ENCODE data around the gene FAM131B. TPM values are rescaled to one million over a fixed set of nuclear protein-coding genes. Genes with fewer than 3 reads are reported as not detected.

Gene FAM131B
- 1 to 10 TPM in 1 of 4 donors, under 1 TPM in 2, not detected in 1; 0.27 to 1.4 (median 0.42) TPM for total RNA-seq

DNA sequence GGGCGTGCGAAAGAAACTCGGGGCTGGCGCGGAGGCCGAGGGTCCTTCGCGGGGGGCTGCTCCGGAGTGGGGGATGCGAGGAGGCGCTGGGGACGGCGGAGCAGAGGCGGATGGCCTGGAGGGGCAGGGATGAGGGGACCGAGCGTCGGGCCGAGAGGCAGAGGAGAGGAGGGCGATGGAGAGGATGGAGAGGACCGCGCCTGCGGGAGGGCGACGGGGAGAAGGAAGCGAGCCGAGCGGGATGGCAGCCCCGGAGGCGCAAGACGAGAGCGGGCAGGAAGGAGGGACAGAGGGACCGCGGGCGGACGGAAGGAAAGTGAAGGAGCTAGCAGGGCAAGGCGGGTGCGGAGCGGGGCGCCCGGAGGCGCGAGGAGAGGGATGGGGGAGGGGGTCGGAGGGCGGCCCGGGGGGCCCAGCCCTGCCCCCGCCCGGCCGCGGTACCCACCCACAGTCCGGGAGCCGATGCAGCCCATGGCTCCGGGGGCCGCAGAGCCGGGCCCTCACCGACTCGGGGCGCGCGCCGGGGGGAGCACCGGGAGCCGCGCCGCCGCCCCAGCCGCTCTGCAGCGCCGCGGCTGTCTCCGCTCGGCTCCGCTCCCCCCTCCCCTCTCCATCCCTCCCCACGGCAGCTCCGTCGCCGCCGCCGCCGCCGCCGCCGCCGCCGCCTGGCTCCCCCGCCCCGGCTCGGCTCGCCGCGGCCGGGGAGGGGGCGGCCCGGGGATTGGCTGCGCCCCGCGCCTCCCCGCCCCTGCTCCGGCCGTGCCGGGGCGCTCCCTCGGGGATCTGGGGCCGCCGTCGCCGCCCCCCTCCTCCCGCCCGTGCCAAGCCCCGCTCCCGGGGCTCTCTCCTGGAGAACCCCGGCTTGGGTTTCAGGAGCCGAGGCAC lies at the start of gene FAM131B:
Gene FAM131B (minus strand): TSS at position 583 of the 885 bp plus-strand sequence. CDS start 110 bp downstream, at position 473.
- H3K4me3 ChIP-seq (ENCODE audit: low read depth, poor library complexity, severe bottlenecking) = peak within 1 kb of the TSS; percentile 26
- WGBS, 2 donors = 1 to 2% methylated on average over 51 to 54 of the region's 112 CpGs
- TF ChIP-seq, protein P1, sequence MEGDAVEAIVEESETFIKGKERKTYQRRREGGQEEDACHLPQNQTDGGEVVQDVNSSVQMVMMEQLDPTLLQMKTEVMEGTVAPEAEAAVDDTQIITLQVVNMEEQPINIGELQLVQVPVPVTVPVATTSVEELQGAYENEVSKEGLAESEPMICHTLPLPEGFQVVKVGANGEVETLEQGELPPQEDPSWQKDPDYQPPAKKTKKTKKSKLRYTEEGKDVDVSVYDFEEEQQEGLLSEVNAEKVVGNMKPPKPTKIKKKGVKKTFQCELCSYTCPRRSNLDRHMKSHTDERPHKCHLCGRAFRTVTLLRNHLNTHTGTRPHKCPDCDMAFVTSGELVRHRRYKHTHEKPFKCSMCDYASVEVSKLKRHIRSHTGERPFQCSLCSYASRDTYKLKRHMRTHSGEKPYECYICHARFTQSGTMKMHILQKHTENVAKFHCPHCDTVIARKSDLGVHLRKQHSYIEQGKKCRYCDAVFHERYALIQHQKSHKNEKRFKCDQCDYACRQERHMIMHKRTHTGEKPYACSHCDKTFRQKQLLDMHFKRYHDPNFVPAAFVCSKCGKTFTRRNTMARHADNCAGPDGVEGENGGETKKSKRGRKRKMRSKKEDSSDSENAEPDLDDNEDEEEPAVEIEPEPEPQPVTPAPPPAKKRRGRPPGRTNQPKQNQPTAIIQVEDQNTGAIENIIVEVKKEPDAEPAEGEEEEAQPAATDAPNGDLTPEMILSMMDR (IDR thresholded peaks at IDR 0.05) = no peak
- no peak for TF ChIP-seq POLR2A (IDR thresholded peaks at IDR 0.05)
- intact Hi-C loops (cut with DNase I; ENCODE audit: low total_unique reads) = no loop called here
- no peak for DNase-seq (ENCODE audit: low spot score in 2 of 2)

DNA sequence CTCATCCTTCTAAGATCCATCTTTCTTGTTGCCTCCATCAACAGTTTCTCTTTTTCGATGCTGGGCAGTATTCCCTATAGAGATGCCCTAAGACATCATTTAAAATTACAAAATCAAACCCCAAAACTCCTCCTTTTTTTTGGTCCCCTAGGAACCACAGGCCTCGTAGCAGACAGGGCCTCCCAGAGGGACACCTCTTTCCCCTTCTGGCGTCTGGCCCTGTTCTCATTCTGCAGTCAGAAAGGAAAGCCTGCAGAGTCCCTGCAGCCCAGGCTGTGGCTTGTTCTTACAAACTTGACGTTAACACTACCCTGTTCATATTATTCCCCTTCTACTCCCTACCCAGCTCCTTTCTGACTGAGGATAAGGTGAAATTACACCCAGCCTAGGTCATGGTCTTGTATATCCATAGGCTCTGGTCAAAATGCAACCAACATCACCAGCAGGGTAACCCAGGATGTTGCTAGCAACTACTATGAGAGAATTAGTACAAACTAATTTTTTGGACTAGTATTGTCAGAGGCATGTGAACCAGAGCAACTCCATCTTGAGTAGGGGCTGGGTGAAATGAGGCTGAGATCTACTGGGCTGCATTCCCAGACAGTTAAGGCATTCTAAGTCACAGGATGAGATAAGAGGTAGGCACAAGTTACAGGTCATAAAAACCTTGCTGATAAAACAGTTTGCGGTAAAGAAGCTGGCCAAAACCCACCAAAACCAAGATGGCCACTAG lies 49.6 kb upstream of the FAM131B start:
- TF ChIP-seq, protein P1 (IDR thresholded peaks at IDR 0.05) = no peak
- TF ChIP-seq POLR2A (IDR thresholded peaks at IDR 0.05) = no peak
- H3K4me3 ChIP-seq (ENCODE audit: low read depth, poor library complexity, severe bottlenecking) = no peak overlapping the region
- intact Hi-C loops (cut with DNase I; ENCODE audit: low total_unique reads) = no loop called here
- DNase-seq (ENCODE audit: low spot score in 2 of 2) = peak in 1 of 2 donors; percentile 65
- 79 to 81% methylated on average over 5 of the region's 5 CpGs for WGBS, 2 donors

DNA sequence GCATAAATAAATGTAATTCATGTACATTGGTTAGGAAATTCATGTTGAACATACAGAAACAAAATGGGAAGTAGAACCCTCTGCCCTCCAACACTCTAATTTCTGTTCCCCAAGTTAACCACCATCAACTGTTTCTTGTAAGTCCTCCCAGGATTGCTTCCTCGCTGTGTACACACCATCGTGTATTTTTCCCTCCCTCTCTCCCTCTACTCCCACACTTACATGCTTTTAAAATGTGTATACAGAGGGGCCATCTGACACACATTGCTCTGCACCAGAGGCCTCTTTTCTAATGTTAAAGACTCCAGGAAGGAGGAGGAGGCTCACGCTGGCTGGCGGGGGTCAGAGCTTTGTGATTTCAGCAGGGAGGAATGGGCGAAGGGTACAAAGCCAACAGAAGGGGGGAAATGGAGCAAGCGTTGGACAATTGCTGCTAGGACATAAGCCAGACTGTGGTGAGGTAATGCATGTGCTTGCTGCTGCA lies 48.0 kb upstream of the FAM131B start:
- peak in 1 of 2 donors; percentile 91 for DNase-seq (ENCODE audit: low spot score in 2 of 2)
- TF ChIP-seq, protein P1 (IDR thresholded peaks at IDR 0.05) = no peak
- TF ChIP-seq POLR2A (IDR thresholded peaks at IDR 0.05) = no peak
- no peak overlapping the region for H3K4me3 ChIP-seq (ENCODE audit: low read depth, poor library complexity, severe bottlenecking)
- intact Hi-C loops (cut with DNase I; ENCODE audit: low total_unique reads) = no loop called here
- 47 to 50% methylated on average over 6 of the region's 6 CpGs for WGBS, 2 donors

DNA sequence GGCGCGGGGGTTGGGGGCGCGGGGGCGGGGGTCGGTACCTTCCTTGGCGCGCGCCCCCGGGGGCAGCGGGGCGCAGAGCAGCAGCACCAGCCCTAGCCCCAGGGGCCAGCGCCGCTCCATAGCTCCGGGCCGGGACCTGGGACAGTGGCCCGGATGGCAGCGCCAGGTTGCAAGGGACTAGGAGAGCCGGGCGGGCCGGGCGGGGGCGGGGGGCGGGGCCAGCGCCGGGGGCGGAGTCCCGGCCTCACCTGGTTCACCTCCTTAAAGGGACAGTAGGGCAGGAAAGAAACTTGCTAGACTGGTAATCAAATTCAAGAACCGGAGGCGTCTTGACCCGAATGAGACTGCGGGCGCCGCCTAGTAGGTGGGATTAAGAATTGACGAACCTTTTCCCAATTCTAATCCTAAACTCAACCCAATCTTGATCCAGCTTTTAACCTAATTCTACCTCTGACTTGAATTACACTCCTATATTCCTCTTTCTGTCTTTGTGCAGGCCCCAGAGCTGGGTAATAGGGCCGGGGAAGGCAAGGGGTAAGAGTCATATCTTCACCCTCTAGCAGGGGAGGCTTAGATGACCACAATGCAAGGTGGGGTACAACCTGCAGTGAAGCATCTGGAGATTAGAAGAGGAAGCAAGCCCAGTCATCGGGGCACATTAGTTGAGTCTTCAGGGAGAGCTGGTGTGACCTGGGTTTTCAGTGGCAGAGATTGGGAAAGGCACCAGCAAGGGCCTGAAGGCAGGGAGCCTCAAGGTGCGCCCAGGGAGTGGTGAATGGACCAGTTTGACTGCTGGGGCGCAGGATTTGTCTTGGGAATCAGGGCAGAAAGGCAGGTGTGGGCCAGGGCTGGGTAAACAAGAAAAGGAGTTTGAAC lies 46.4 kb upstream of the FAM131B start, which contains the start of gene EPHA1:
Gene EPHA1 (minus strand): TSS at position 171 of the 876 bp plus-strand sequence. CDS start 51 bp downstream, at position 120.
- peak within 1 kb of the TSS; percentile 15 for H3K4me3 ChIP-seq (ENCODE audit: low read depth, poor library complexity, severe bottlenecking)
- peak in 1 of 2 donors; percentile 83 for DNase-seq (ENCODE audit: low spot score in 2 of 2)
- intact Hi-C loops (cut with DNase I; ENCODE audit: low total_unique reads) = no loop called here
- TF ChIP-seq, protein P1 (IDR thresholded peaks at IDR 0.05) = no peak
- no peak for TF ChIP-seq POLR2A (IDR thresholded peaks at IDR 0.05)
- WGBS, 2 donors = 10 to 13% methylated on average over 16 to 20 of the region's 39 CpGs

DNA sequence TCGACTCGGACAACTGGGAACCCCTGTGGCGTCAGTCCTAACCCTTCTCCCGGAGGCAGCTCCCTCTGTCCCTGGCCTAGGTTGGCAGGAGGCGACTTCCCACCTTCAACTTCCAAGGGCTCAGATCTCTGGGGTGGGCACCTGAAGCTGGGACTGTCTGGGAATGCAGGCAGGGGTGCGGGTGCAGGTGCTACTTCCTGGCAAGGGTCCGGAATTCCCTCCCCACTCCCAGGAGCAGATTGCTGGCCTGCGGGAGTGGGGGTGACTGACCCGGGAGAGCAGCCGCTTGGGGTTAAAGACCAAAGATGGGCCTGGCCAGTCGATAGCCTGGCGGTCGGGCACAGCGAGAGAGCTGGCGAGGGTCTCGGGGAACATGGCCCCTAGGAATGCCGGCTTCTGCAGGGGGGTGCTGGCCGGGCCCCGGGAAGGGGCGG lies 45.8 kb upstream of the FAM131B start:
- H3K4me3 ChIP-seq (ENCODE audit: low read depth, poor library complexity, severe bottlenecking) = peak overlapping the region; percentile 15
- WGBS, 2 donors = 29 to 30% methylated on average over 8 to 17 of the region's 20 CpGs
- peak in 1 of 2 donors; percentile 84 for DNase-seq (ENCODE audit: low spot score in 2 of 2)
- intact Hi-C loops (cut with DNase I; ENCODE audit: low total_unique reads) = no loop called here
- TF ChIP-seq, protein P1 (IDR thresholded peaks at IDR 0.05) = no peak
- TF ChIP-seq POLR2A (IDR thresholded peaks at IDR 0.05) = no peak

Measured in lower leg skin (tissue), 4 donors.